ENCODE measurements around the gene PCSK6. TPM values are rescaled to one million over a fixed set of nuclear protein-coding genes. Genes with fewer than 3 reads are reported as not detected.

Gene PCSK6
- total RNA-seq, 4 donors from 2014 or later, result 4.0 to 28.6 (median 17.5) TPM

- TF ChIP-seq CTCF (IDR thresholded peaks at IDR 0.05) (no peak), POLR2A (IDR thresholded peaks at IDR 0.05) (no peak)
- 87 to 93% methylated on average over 15 to 17 of the region's 17 CpGs for WGBS, 2 donors
Observed at GRCh38 chr15:101481917-101482525, 7.5 kb downstream of the PCSK6 start.

GRCh38 chr15:101481381-101481705, 8.2 kb downstream of the PCSK6 start:
- intact Hi-C loops (cut with DNase I), result no loop called here
- no peak overlapping the region for H3K27ac ChIP-seq
- no peaks in the 10 kb centered on the region for H3K9me3 ChIP-seq
- no peaks in the 10 kb centered on the region for H3K36me3 ChIP-seq
- WGBS, 2 donors, result 83 to 89% methylated on average over 8 of the region's 8 CpGs
- H3K4me3 ChIP-seq (replicated peaks in 1 of 3), result no peak overlapping the region
- no peak for DNase-seq
- no peaks in the 10 kb centered on the region for H3K4me1 ChIP-seq
- no peaks in the 10 kb centered on the region for H3K27me3 ChIP-seq
- TF ChIP-seq CTCF (IDR thresholded peaks at IDR 0.05), result no peak
- TF ChIP-seq POLR2A (IDR thresholded peaks at IDR 0.05), result no peak

More at GRCh38 chr15:101481917-101482525, 7.5 kb downstream of the PCSK6 start:
- no peak overlapping the region for H3K4me3 ChIP-seq (replicated peaks in 1 of 3)
- no peak overlapping the region for H3K27ac ChIP-seq
- H3K36me3 ChIP-seq, result no peaks in the 10 kb centered on the region
- intact Hi-C loops (cut with DNase I), result no loop called here
- no peak for DNase-seq
- no peaks in the 10 kb centered on the region for H3K9me3 ChIP-seq
- H3K27me3 ChIP-seq, result no peaks in the 10 kb centered on the region
- no peaks in the 10 kb centered on the region for H3K4me1 ChIP-seq

- TF ChIP-seq CTCF (IDR thresholded peaks at IDR 0.05) (no peak), POLR2A (IDR thresholded peaks at IDR 0.05) (no peak)
- intact Hi-C loops (cut with DNase I), result no loop called here
- Histone ChIP-seq H3K27ac (no peak overlapping the region), H3K36me3 (no peaks in the 10 kb centered on the region), H3K4me1 (no peaks in the 10 kb centered on the region), H3K27me3 (no peaks in the 10 kb centered on the region), H3K9me3 (no peaks in the 10 kb centered on the region), H3K4me3 (replicated peaks in 1 of 3) (no peak overlapping the region)
- 90 to 93% methylated on average over 22 of the region's 23 CpGs for WGBS, 2 donors
- no peak for DNase-seq
Observed at GRCh38 chr15:101480613-101481380, 8.7 kb downstream of the PCSK6 start.

GRCh38 chr15:101479851-101480612, 9.5 kb downstream of the PCSK6 start:
- no peak overlapping the region for H3K27ac ChIP-seq
- no peak overlapping the region for H3K4me3 ChIP-seq (replicated peaks in 1 of 3)
- H3K36me3 ChIP-seq, result no peaks in the 10 kb centered on the region
- intact Hi-C loops (cut with DNase I), result no loop called here
- no peak for DNase-seq
- no peaks in the 10 kb centered on the region for H3K27me3 ChIP-seq
- H3K4me1 ChIP-seq, result no peaks in the 10 kb centered on the region
- H3K9me3 ChIP-seq, result no peaks in the 10 kb centered on the region
- TF ChIP-seq POLR2A (IDR thresholded peaks at IDR 0.05) (no peak), CTCF (IDR thresholded peaks at IDR 0.05) (no peak)
- 86 to 93% methylated on average over 14 to 15 of the region's 15 CpGs for WGBS, 2 donors
